GM23248 (cell line): ENCODE measurements around the gene HSP90AB1. TPM values are rescaled to one million over a fixed set of nuclear protein-coding genes. Genes with fewer than 3 reads are reported as not detected.

ENCODE experiments used
- DNase-seq: peaks from one replicate; pipeline ENCODE4 v3.0.0-alpha.2; 2015
- H2AFZ ChIP-seq: fragments of 200-600 bp; sonication (generic); 2 replicates; pipeline ENCODE4 v1.6.1; 2016; ENCODE audit warnings: antibody characterized with exemption
- H3F3A ChIP-seq: fragments of 200-600 bp; sonication (generic); 2 replicates; pipeline ENCODE4 v1.6.1; 2016; ENCODE audit warnings: mild to moderate bottlenecking, antibody characterized with exemption, mixed run types; ENCODE audit not compliant: insufficient read depth
- H3K27ac ChIP-seq: fragments of 200-600 bp; sonication (generic); 2 replicates; pipeline ENCODE4 v1.5.1; 2016; ENCODE audit warnings: mild to moderate bottlenecking
- H3K27me3 ChIP-seq: fragments of 200-600 bp; sonication (generic); replicated peaks from 2 replicates; pipeline ENCODE4 v1.6.1; 2016; ENCODE audit warnings: mild to moderate bottlenecking; ENCODE audit not compliant: insufficient read depth
- H3K36me3 ChIP-seq: fragments of 200-600 bp; sonication (generic); 2 replicates; pipeline ENCODE4 v1.6.1; 2016; ENCODE audit warnings: low read depth, mild to moderate bottlenecking
- H3K4me1 ChIP-seq: fragments of 200-600 bp; sonication (generic); 2 replicates; pipeline ENCODE4 v1.6.1; 2016; ENCODE audit warnings: mild to moderate bottlenecking; ENCODE audit not compliant: insufficient read depth
- H3K4me2 ChIP-seq: fragments of 200-600 bp; sonication (generic); one replicate; pipeline ENCODE4 v1.6.1; 2016; ENCODE audit warnings: mild to moderate bottlenecking; ENCODE audit not compliant: unreplicated experiment
- H3K4me3 ChIP-seq: fragments of 200-600 bp; sonication (generic); 2 replicates; pipeline ENCODE4 v1.5.1; 2016; ENCODE audit warnings: mild to moderate bottlenecking
- H3K79me2 ChIP-seq: fragments of 200-600 bp; sonication (generic); 2 replicates; pipeline ENCODE4 v1.6.1; 2016; ENCODE audit warnings: mild to moderate bottlenecking; ENCODE audit not compliant: insufficient read depth
- H3K9ac ChIP-seq: fragments of 200-600 bp; sonication (generic); 2 replicates; pipeline ENCODE4 v1.6.1; 2016; ENCODE audit warnings: mild to moderate bottlenecking
- H3K9me2 ChIP-seq: fragments of 200-600 bp; sonication (generic); 2 replicates; pipeline ENCODE4 v1.6.1; 2016; ENCODE audit warnings: mixed run types, mild to moderate bottlenecking, moderate library complexity; ENCODE audit not compliant: insufficient read depth
- H3K9me3 ChIP-seq: fragments of 200-600 bp; sonication (generic); one replicate; pipeline ENCODE4 v1.6.1; 2017; ENCODE audit warnings: low read depth
- H4K20me1 ChIP-seq: fragments of 200-600 bp; sonication (generic); 2 replicates; pipeline ENCODE4 v1.6.0; 2016; ENCODE audit not compliant: insufficient read depth
- EZH2 ChIP-seq: fragments of 200-600 bp; sonication (generic); IDR thresholded peaks from 2 replicates; pipeline ENCODE4 v1.6.1; 2018; ENCODE audit warnings: antibody characterized with exemption, mild to moderate bottlenecking; ENCODE audit not compliant: insufficient read depth, poor library complexity, severe bottlenecking
- EZH2phosphoT487 ChIP-seq: fragments of 200-600 bp; sonication (generic); IDR thresholded peaks from 2 replicates; pipeline ENCODE4 v1.6.1; 2018; ENCODE audit warnings: antibody characterized with exemption, moderate library complexity, mild to moderate bottlenecking, low read depth; ENCODE audit not compliant: insufficient read depth
- WGBS, 2 experiments: methylation state at CpG; one replicate each; pipeline ENCODE4 v1.1.6; 2015 to 2017; ENCODE audit warnings: low lambda C conversion rate in 2 of 2, low coverage in 1 of 2; ENCODE audit errors: missing lambda C conversion rate in 2 of 2; 5-methylcytosine and 5-hydroxymethylcytosine counted together
- in situ Hi-C: fragments of 300-500 bp; cut with MboI; formaldehyde crosslinking; loops from 2 replicates; pipeline ENCODE4 v1.15.0; 2020
- polyA plus RNA-seq: library from polyadenylated mRNA; unstranded; fragments of >200 nt; fragmentation: Nextera tagmentation; extraction: Ambion mirVana; gene quantifications from 2 replicates; pipeline ENCODE4 v1.2.1, GENCODE V29; 2016
- total RNA-seq: library from RNA; depleted of rRNA; stranded (reverse); fragments of >200 nt; shearing (Covaris generic); gene quantifications from 2 replicates; pipeline ENCODE4 v1.2.3, GENCODE V29; 2014

The HSP90AB1 gene
- total and polyA plus RNA-seq, 2 experiments from 2014 or later, result 392 to 732 TPM

DNA sequence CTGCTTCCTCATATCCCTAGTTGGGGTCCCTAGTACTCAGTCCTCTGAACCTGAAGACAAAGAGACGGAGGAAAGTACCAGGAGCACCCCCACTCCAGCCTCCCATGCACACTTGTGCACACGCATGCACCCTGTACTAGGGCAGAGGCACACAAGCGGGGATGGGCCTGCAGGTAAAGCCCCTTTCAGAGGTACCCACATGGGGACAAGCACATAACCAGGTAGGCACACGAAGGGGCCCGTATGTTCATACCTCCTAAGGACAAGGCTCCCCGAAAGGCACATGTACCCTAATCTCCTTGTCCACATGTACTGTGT is 24.5 kb downstream of the HSP90AB1 start:
- H3K27me3 ChIP-seq, result peaks cover 40% of the 10 kb centered on the region
- in situ Hi-C loops, result loop anchor here (5.0 kb wide), 1 partner anchor 66 kb away; no protein-coding TSS in a partner anchor

DNA sequence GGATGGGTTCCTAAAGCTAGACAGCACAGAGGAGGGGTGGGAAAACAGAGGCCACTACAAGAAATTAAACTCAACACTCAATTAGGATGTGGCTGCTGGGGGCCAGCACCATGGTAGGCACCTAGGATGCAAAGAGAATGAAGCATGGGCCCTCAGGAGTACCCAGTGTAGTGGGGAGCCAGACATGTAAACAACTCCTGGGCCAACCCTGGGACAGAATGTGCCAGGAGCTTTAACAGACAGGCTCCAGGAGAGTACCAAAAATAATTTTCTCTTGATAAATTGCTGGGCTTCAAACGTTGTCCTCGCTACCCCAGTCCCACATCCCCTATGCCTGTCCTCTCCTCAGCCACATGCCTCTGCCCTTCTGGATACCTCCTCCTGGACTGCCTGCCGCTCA is 25.0 kb downstream of the HSP90AB1 start:
- Histone ChIP-seq H3K9me2 (no peaks in the 10 kb centered on the region), H3K9me3 (no peaks in the 10 kb centered on the region), H3K4me1 (no peaks in the 10 kb centered on the region), H3K4me3 (no peak overlapping the region), H2AFZ (no peak overlapping the region), H3K27ac (no peak overlapping the region), H3K27me3 (peaks cover 45% of the 10 kb centered on the region), H3F3A (no peaks in the 10 kb centered on the region), H3K9ac (no peak overlapping the region), H4K20me1 (no peaks in the 10 kb centered on the region), H3K4me2 (no peak overlapping the region), H3K79me2 (no peaks in the 10 kb centered on the region), H3K36me3 (no peaks in the 10 kb centered on the region)
- in situ Hi-C loops, result loop anchor here (5.0 kb wide), 1 partner anchor 65 kb away; no protein-coding TSS in a partner anchor
- no peak for DNase-seq
- WGBS, 2 experiments, result 62 to 79% methylated on average over 3 of the region's 3 CpGs
- TF ChIP-seq EZH2 (no peak), EZH2phosphoT487 (no peak)

More for the DNA sequence above, 24.5 kb downstream of the HSP90AB1 start:
- H3K4me3 ChIP-seq, result no peak overlapping the region
- H3K4me1 ChIP-seq, result no peaks in the 10 kb centered on the region
- H4K20me1 ChIP-seq, result no peaks in the 10 kb centered on the region
- no peak overlapping the region for H3K4me2 ChIP-seq
- no peaks in the 10 kb centered on the region for H3F3A ChIP-seq
- WGBS, 2 experiments, result 82 to 85% methylated on average over 5 to 6 of the region's 6 CpGs
- no peaks in the 10 kb centered on the region for H3K9me2 ChIP-seq
- no peak overlapping the region for H3K9ac ChIP-seq
- no peaks in the 10 kb centered on the region for H3K9me3 ChIP-seq
- H2AFZ ChIP-seq, result no peak overlapping the region
- TF ChIP-seq EZH2phosphoT487 (no peak), EZH2 (no peak)
- DNase-seq, result no peak
- H3K27ac ChIP-seq, result no peak overlapping the region
- H3K36me3 ChIP-seq, result no peaks in the 10 kb centered on the region
- no peaks in the 10 kb centered on the region for H3K79me2 ChIP-seq

DNA sequence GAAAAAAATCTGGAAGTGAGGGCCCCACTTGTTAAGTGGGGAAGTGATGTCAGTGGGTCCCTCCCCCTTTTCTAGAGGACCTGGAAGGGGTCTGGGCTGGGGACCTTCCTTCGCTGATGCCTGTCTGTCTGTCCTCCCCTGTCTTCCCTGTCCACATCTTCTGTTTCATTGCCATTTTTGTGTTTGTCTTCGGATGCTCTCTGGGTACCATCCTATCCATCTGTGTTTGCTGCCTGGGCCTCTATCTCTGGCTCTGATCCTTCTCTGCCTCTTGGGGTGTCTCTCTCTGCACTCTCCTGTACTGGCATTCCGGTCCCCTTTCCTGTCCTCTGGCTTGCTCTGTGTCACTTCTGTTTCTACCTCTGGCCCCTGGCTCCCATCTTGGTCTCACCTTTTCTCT is 25.6 kb downstream of the HSP90AB1 start:
- WGBS, 2 experiments, result 73 to 88% methylated on average over 3 of the region's 3 CpGs
- no peaks in the 10 kb centered on the region for H4K20me1 ChIP-seq

DNA sequence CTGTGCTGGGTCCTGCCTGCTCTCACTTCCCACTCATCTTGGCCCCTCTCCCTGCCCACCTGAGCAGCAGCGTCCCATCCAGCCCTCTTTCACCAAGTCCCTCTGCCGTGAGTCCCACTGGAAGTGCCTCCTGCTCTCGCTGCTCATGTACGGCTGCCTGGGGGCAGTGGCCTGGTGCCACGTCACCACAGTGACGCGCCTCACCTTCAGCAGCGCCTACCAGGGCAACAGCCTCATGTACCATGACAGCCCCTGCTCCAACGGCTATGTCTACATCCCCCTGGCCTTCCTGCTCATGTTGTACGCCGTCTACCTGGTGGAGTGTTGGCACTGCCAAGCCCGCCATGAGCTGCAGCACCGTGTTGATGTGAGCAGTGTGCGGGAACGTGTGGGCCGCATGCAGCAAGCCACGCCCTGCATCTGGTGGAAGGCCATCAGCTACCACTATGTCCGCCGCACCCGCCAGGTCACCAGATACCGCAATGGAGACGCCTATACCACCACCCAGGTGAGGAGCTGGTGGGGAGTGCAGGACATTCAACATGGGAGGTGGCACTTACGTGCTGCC is 26.2 kb downstream of the HSP90AB1 start:
- H3K9me3 ChIP-seq, result no peaks in the 10 kb centered on the region
- H4K20me1 ChIP-seq, result no peaks in the 10 kb centered on the region
- H3K79me2 ChIP-seq, result no peaks in the 10 kb centered on the region
- TF ChIP-seq EZH2 (no peak), EZH2phosphoT487 (no peak)
- H3K4me1 ChIP-seq, result no peaks in the 10 kb centered on the region
- H3F3A ChIP-seq, result no peaks in the 10 kb centered on the region
- no peaks in the 10 kb centered on the region for H3K36me3 ChIP-seq
- peaks cover 49% of the 10 kb centered on the region for H3K27me3 ChIP-seq
- no peak overlapping the region for H3K4me3 ChIP-seq
- H3K27ac ChIP-seq, result no peak overlapping the region
- no peak overlapping the region for H3K9ac ChIP-seq
- H3K9me2 ChIP-seq, result no peaks in the 10 kb centered on the region
- H2AFZ ChIP-seq, result no peak overlapping the region
- in situ Hi-C loops, result loop anchor here (5.0 kb wide), 1 partner anchor 64 kb away; no protein-coding TSS in a partner anchor
- 82 to 83% methylated on average over 23 of the region's 23 CpGs for WGBS, 2 experiments
- no peak overlapping the region for H3K4me2 ChIP-seq
- DNase-seq, result no peak

More for the DNA sequence above, 25.6 kb downstream of the HSP90AB1 start:
- Histone ChIP-seq H3K4me3 (no peak overlapping the region), H3K4me1 (no peaks in the 10 kb centered on the region), H3K9me3 (no peaks in the 10 kb centered on the region), H3K4me2 (no peak overlapping the region), H2AFZ (no peak overlapping the region), H3K9ac (no peak overlapping the region), H3K27me3 (peaks cover 49% of the 10 kb centered on the region), H3K79me2 (no peaks in the 10 kb centered on the region), H3K36me3 (no peaks in the 10 kb centered on the region), H3K27ac (no peak overlapping the region), H3F3A (no peaks in the 10 kb centered on the region), H3K9me2 (no peaks in the 10 kb centered on the region)
- in situ Hi-C loops, result loop anchor here (5.0 kb wide), 1 partner anchor 65 kb away; no protein-coding TSS in a partner anchor
- no peak for DNase-seq
- TF ChIP-seq EZH2 (no peak), EZH2phosphoT487 (no peak)

DNA sequence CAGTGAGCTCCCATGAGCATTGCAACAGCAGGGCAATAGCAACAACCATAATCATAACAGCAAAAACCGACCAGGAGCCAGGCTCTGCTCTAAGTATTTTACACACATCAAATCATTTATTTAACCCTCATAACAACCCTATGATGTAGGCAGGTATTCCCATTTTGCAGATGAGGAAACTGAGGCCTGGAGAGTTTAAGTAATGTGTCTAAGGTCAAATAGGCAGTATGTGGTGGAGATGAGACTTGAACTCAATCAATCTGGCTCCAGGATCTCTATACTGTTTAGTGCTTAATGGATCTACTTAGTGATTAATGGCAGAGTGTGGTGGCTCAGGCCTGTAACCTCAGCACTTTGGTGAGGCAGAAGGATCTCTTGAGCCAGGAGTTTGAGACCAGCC is 26.7 kb downstream of the HSP90AB1 start:
- 0% methylated on average over 1 of the region's 1 CpG for WGBS, 2 experiments
- Histone ChIP-seq H3K4me3 (no peak overlapping the region), H3K9ac (no peak overlapping the region), H3K27ac (no peak overlapping the region), H3K79me2 (no peaks in the 10 kb centered on the region), H3K36me3 (no peaks in the 10 kb centered on the region), H3K27me3 (peaks cover 45% of the 10 kb centered on the region), H4K20me1 (no peaks in the 10 kb centered on the region), H2AFZ (no peak overlapping the region), H3K9me3 (no peaks in the 10 kb centered on the region), H3K4me1 (no peaks in the 10 kb centered on the region), H3K4me2 (no peak overlapping the region), H3F3A (no peaks in the 10 kb centered on the region), H3K9me2 (no peaks in the 10 kb centered on the region)
- DNase-seq, result no peak
- in situ Hi-C loops, result loop anchor here (5.0 kb wide), 1 partner anchor 64 kb away; no protein-coding TSS in a partner anchor
- TF ChIP-seq EZH2phosphoT487 (no peak), EZH2 (no peak)
